Fibroblast of mammary gland (primary cell): ENCODE results near the gene CIAO2A.

Source experiments
- DNase-seq: peaks from one replicate; pipeline ENCODE4 v3.0.0-alpha.2; 2010; ENCODE audit warnings: low read depth
- H3K4me3 ChIP-seq: 2 replicates; pipeline ENCODE4 v1.5.1; 2011; ENCODE audit warnings: low read depth, mild to moderate bottlenecking, low read length, moderate library complexity; ENCODE audit not compliant: control insufficient read depth
- CTCF ChIP-seq: conservative IDR thresholded peaks from 2 replicates; pipeline ENCODE4 v1.5.1; 2011; ENCODE audit warnings: low read depth, low read length, inconsistent platforms; ENCODE audit not compliant: control insufficient read depth, insufficient read depth

The CIAO2A gene

GRCh38 chr15:64023220-64023619 is 70.4 kb downstream of the CIAO2A start:
- no peak overlapping the region for H3K4me3 ChIP-seq
- no peak for DNase-seq
- TF ChIP-seq CTCF = no peak

DNA sequence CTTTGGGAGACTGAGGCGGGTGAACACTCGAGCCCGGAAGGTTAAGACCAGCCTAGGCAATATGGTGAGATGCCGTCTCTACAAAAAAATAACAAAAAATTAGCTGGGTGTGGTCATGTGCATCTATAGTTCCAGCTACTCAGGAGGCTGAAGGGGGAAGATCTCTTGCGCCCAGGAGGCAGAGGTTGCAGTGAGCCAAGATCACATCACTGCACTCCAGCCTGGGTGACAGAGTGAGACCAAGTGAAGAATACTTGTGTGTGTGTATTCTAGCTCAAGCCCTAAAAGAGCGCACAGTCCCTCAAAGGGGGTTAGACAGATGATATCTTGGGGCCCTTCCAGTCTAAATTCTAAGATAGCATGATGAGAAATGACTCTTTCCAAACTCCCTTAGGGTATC is 71.1 kb downstream of the CIAO2A start:
- TF ChIP-seq CTCF = no peak
- no peak for DNase-seq

More for the DNA sequence above, 71.1 kb downstream of the CIAO2A start:
- no peak overlapping the region for H3K4me3 ChIP-seq
